Body of pancreas (tissue), 4 donors: ENCODE results near the gene BEST1. TPM values are rescaled to one million over a fixed set of nuclear protein-coding genes. Genes with fewer than 3 reads are reported as not detected.

ENCODE experiments used
- ATAC-seq: fragments of 150-250 bp; one replicate; pipeline ENCODE4 v1.9.1; 2016
- DNase-seq, 4 donors: peaks; one replicate each; pipeline ENCODE4 v3.0.0-alpha.2; 2019
- H3K27ac ChIP-seq, 4 donors: fragments of 200-600 bp; sonication (generic); 1 replicate in 3 of 4; 2 replicates in 1 of 4; pipeline versions ENCODE4 v1.5.1 to v1.6.1; 2016 to 2019; ENCODE audit warnings: mild to moderate bottlenecking in 1 of 4, mixed read lengths in 1 of 4, moderate library complexity in 1 of 4
- H3K27me3 ChIP-seq, 2 donors: fragments of 200-600 bp; sonication (generic); one replicate each; pipeline ENCODE4 v1.6.0; 2016; ENCODE audit warnings: mild to moderate bottlenecking in 1 of 2
- H3K36me3 ChIP-seq, 2 donors: fragments of 200-600 bp; sonication (generic); replicated peaks in 1 of 2; 2 replicates each; pipeline ENCODE4 v1.5.1; 2016; ENCODE audit warnings: low read depth in 2 of 2; ENCODE audit not compliant: insufficient read depth in 1 of 2
- H3K4me1 ChIP-seq: fragments of 200-600 bp; sonication (generic); one replicate; pipeline ENCODE4 v1.6.0; 2016
- H3K4me3 ChIP-seq, 2 donors: fragments of 200-600 bp; sonication (generic); 1 replicate in 1 of 2; 2 replicates in 1 of 2; pipeline ENCODE4 v1.5.1; 2016 to 2019
- H3K9me3 ChIP-seq, 3 donors: fragments of 200-600 bp; sonication (generic); 1 replicate in 2 of 3; 2 replicates in 1 of 3; pipeline ENCODE4 v1.5.1; 2016
- POLR2A ChIP-seq, 3 donors: fragments of 450-650 bp; IDR thresholded peaks; one replicate each; pipeline ENCODE4 v1.6.1; 2016; ENCODE audit warnings: antibody characterized with exemption in 3 of 3, mild to moderate bottlenecking in 2 of 3
- WGBS, 2 donors: methylation state at CpG; one replicate each; pipeline ENCODE4 v1.1.5; 2017; 5-methylcytosine and 5-hydroxymethylcytosine counted together
- intact Hi-C: fragments of 100-400 bp; cut with DNase I; formaldehyde crosslinking; loops from one replicate; pipeline ENCODE4 v1.15.1; 2023
- total RNA-seq, 2 donors: library from RNA; depleted of rRNA; stranded (reverse); fragments of >200 nt; gene quantifications; one replicate each; pipeline ENCODE4 v1.1.0, GENCODE V29; 2016
- TF ChIP-seq, protein P1 (sequence below), 7 experiments: fragments of 450-650 bp in 4 of 7; fragments of 200-600 bp in 3 of 7; sonication (generic) in 3 of 7; IDR thresholded peaks; one replicate each; pipeline ENCODE4 v1.5.1; 2016 to 2019; ENCODE audit warnings: antibody characterized with exemption in 7 of 7

BEST1 gene
- total RNA-seq, 2 donors from 2014 or later = 1.6 to 2.6 TPM

DNA sequence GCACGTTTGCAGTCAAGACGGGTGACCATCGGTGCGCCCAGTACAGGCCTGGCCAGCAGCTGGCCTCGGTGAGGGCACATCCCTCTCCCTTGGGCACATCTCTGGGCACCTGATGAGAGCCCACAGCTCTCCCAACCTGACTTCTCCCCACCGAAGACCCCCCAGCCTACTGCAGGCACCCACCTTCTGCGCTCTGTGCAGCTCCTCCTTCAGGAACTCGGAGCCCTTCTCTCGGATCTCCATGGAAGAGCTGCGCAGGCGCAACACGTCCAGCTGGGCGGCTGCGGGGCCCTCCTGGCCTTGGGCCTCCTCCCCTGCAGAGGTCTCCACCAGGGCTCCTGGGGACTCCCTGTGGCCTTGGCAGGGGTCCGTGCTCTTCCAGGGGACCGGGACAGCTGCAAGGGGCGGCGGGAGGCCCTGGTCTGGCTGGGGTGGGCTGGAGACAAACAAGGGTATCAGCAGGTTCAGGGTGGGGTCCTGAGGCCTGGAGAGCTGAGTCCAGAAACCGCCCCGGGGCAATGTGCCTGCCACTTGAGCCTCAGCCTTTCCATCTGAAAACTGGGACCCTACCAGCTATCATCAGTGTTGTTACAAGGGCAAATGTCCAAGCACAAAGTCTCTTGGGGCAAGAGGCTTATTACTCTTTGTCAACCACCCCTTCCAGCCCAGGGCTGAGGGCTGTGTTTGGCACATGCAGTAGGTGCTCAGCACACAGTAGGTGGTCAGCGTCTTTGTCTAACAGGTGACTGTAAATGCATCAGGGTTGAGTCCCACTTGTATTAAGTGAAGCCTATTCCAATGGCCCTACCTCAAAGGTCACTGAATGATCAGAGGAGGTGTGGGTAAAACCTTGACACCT is 42.1 kb upstream of the BEST1 start:
- ATAC-seq (no peak), DNase-seq (no peak)
- no peak overlapping the region for H3K27ac ChIP-seq
- WGBS, 2 donors = 60 to 74% methylated on average over 3 to 19 of the region's 21 CpGs
- H3K4me3 ChIP-seq = no peak overlapping the region
- no peak for TF ChIP-seq POLR2A (IDR thresholded peaks at IDR 0.05)
- TF ChIP-seq, protein P1, sequence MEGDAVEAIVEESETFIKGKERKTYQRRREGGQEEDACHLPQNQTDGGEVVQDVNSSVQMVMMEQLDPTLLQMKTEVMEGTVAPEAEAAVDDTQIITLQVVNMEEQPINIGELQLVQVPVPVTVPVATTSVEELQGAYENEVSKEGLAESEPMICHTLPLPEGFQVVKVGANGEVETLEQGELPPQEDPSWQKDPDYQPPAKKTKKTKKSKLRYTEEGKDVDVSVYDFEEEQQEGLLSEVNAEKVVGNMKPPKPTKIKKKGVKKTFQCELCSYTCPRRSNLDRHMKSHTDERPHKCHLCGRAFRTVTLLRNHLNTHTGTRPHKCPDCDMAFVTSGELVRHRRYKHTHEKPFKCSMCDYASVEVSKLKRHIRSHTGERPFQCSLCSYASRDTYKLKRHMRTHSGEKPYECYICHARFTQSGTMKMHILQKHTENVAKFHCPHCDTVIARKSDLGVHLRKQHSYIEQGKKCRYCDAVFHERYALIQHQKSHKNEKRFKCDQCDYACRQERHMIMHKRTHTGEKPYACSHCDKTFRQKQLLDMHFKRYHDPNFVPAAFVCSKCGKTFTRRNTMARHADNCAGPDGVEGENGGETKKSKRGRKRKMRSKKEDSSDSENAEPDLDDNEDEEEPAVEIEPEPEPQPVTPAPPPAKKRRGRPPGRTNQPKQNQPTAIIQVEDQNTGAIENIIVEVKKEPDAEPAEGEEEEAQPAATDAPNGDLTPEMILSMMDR (IDR thresholded peaks at IDR 0.05) = no peak
- no peaks in the 10 kb centered on the region for H3K9me3 ChIP-seq
- no peaks in the 10 kb centered on the region for H3K4me1 ChIP-seq
- no peaks in the 10 kb centered on the region for H3K36me3 ChIP-seq
- no peaks in the 10 kb centered on the region for H3K27me3 ChIP-seq
- intact Hi-C loops = no loop called here

DNA sequence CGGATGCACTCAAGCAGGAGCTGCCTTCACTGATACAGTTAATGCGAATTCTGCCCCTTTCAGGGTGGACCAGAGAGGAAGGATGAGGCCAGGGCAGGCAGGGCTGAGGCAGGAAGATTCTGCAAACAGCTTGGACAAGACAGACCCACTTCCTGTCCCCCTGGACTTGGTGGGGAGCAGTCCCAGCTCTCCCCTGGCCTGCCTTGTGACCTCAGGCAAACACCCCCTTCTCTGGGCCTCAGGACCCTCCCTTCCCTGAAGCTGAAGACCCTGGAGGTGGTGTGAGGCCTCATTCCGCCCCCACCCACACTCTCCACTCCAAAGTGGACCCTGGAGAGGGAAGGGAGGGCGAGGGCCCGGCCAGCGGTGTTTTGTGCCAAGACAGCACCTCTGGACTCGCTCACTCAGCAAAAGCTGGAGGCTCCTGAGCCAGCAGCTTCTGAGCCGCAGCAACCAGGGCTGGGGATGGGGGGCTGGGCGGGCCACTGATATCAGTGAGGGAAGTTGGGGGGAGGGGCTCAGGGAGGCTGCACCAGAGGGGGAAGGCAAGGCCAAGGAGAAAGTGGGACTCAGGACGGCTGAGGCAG is 41.3 kb upstream of the BEST1 start:
- Histone ChIP-seq H3K4me1 (no peaks in the 10 kb centered on the region), H3K4me3 (no peak overlapping the region), H3K9me3 (no peaks in the 10 kb centered on the region), H3K36me3 (no peaks in the 10 kb centered on the region), H3K27me3 (no peaks in the 10 kb centered on the region), H3K27ac (no peak overlapping the region)
- WGBS, 2 donors = 57 to 86% methylated on average over 7 of the region's 10 CpGs
- ATAC-seq (no peak), DNase-seq (peak in 1 of 4 donors; percentile 59)
- TF ChIP-seq, protein P1 (IDR thresholded peaks at IDR 0.05) = no peak
- no peak for TF ChIP-seq POLR2A (IDR thresholded peaks at IDR 0.05)
- intact Hi-C loops = no loop called here

DNA sequence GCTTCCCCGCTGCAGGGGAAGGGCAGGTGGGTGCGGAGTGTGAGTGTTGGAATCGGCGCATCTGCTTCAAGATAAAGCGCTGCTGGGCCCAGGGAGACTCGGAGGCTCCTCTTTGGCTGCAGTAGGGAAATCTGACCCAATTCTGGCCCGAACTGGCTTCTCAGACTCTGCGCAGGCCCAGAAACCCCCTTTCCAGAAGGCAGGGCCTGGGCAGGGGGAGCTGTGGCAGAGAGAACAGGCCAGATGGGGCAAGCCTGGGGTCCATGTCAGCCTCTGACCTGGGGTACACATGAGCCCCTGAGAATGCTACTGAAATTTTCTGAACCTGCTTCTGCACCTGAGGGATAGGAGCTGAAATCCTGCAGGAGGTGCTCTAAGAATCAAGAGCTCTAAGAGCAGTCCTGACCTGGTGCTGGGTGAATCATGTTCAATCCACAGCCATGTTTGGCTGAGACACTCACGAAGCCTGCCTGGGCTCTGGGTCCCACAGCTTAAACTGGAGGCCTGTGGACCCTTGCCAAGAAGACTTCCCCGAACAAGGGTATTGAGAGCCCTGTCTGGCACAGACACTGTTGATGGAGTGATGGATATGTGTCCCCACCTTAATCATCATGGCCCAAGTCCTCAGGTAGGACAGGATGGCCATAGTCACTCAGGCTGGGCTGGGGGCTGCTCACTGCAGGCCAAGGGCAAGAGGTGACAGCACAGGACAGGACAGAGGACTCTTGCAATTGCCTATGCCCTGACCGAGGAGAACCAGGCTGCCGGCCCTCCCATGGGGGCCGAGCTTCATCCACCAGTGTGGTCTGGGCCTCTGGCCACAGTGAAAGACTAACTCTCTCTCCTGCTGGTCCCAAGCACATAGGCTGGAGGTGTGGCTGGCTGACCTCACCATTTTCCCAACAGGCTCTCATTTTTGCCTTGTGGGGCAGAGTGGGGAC is 39.7 kb upstream of the BEST1 start:
- Histone ChIP-seq H3K4me1 (no peaks in the 10 kb centered on the region), H3K36me3 (no peaks in the 10 kb centered on the region), H3K27ac (peak overlapping the region in 1 of 4 donors; percentile 6), H3K27me3 (no peaks in the 10 kb centered on the region), H3K4me3 (no peak overlapping the region), H3K9me3 (no peaks in the 10 kb centered on the region)
- TF ChIP-seq POLR2A (IDR thresholded peaks at IDR 0.05) = no peak
- TF ChIP-seq, protein P1 (IDR thresholded peaks at IDR 0.05) = no peak
- peak in 2 of 4 donors; percentile 10 to 18 for DNase-seq
- ATAC-seq = no peak
- 88 to 91% methylated on average over 12 of the region's 13 CpGs for WGBS, 2 donors
- intact Hi-C loops = no loop called here

DNA sequence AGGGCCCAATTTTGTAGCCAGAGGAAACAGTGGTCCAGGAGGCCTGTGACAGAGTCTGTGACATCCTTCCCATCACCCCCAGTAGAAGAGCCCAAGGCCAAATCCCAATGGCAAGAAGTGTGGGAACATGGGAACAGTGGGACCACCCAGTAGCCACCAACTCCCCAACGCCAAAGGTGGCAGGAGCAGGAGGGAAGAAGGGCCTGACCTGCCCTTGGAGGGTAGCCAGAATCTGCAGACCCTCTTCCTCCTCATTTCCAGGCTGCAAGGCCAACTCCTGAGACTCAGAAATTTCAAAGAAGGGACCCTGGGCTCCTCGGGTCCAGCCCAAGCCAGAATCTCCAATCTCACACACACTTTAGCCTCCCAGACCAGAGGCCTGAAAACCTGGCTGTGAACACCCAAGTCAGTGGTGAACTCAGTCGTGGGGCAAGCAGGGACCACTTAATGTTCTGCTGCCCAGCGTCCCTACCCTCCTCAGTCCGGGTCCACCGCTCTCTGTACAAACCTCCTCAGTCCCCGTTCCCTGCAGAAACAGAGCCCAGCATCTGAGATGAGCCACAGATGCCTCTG is 38.9 kb upstream of the BEST1 start:
- WGBS, 2 donors = 74 to 83% methylated on average over 1 to 7 of the region's 7 CpGs
- intact Hi-C loops = no loop called here
- DNase-seq = peak in 1 of 4 donors; percentile 9
- H3K36me3 ChIP-seq = no peaks in the 10 kb centered on the region
- H3K9me3 ChIP-seq = no peaks in the 10 kb centered on the region
- TF ChIP-seq, protein P1 (IDR thresholded peaks at IDR 0.05) = no peak
- no peak for TF ChIP-seq POLR2A (IDR thresholded peaks at IDR 0.05)
- peak overlapping the region in 1 of 4 donors; percentile 6 for H3K27ac ChIP-seq
- H3K4me1 ChIP-seq = no peaks in the 10 kb centered on the region
- no peak for ATAC-seq
- no peaks in the 10 kb centered on the region for H3K27me3 ChIP-seq
- H3K4me3 ChIP-seq = no peak overlapping the region
